HCT116 (cell line): ENCODE data around the gene CHD8.

ENCODE experiments used
- CTCF ChIP-seq, 3 experiments: fragments of 200-600 bp in 1 of 3; sonication (generic) in 1 of 3; IDR thresholded peaks in 2 of 3; conservative IDR thresholded peaks in 1 of 3; 2 replicates each; pipeline ENCODE4 v1.5.1; 2012 to 2017; ENCODE audit warnings: low read depth in 2 of 3, low read length in 2 of 3, antibody characterized with exemption in 1 of 3, borderline replicate concordance in 1 of 3, control low read depth in 1 of 3, mild to moderate bottlenecking in 1 of 3, mixed read lengths in 1 of 3, mixed run types in 1 of 3, moderate library complexity in 1 of 3; ENCODE audit not compliant: insufficient read depth in 1 of 3
- EGR1 ChIP-seq: IDR thresholded peaks from 2 replicates; pipeline ENCODE4 v1.6.1; 2012; ENCODE audit warnings: low read depth
- EZH2 ChIP-seq: fragments of 200-600 bp; sonication (generic); IDR thresholded peaks from 2 replicates; pipeline ENCODE4 v1.6.1; 2017; ENCODE audit warnings: antibody characterized with exemption, mixed run types
- JUND ChIP-seq: IDR thresholded peaks from 2 replicates; pipeline ENCODE4 v1.6.1; 2012
- POLR2A ChIP-seq: IDR thresholded peaks from 2 replicates; pipeline ENCODE4 v1.7.0; 2011; ENCODE audit warnings: borderline replicate concordance; ENCODE audit not compliant: insufficient read depth, insufficient read length; ENCODE audit errors: extremely low read depth
- RAD21 ChIP-seq: IDR thresholded peaks from 2 replicates; pipeline ENCODE4 v1.6.1; 2012; ENCODE audit warnings: low read depth, mild to moderate bottlenecking
- REST ChIP-seq: IDR thresholded peaks from 2 replicates; pipeline ENCODE4 v1.6.1; 2012; ENCODE audit warnings: low read depth
- ZFX ChIP-seq: fragments of 450-650 bp; IDR thresholded peaks from 2 replicates; pipeline ENCODE4 v1.6.1; 2017

- no peak for TF ChIP-seq POLR2A
- TF ChIP-seq CTCF (IDR thresholded peaks at IDR 0.05 in 2 of 3, conservative IDR thresholded peaks at IDR 0.05 in 1 of 3; ENCODE audit: borderline replicate concordance in 1 of 3, insufficient read depth in 1 of 3, low read depth in 2 of 3, low read length in 2 of 3) = no peak
- no peak for TF ChIP-seq EZH2
- TF ChIP-seq JUND = no peak
- TF ChIP-seq ZFX = no peak
- TF ChIP-seq REST = no peak
- TF ChIP-seq RAD21 = no peak
- TF ChIP-seq EGR1 = no peak
Measured at GRCh38 chr14:21347201-21347600, 108.7 kb downstream of the CHD8 start.
